Chondrocyte (in vitro differentiated cells): Measurements from ENCODE around the gene WDR59. TPM values are rescaled to one million over a fixed set of nuclear protein-coding genes. Genes with fewer than 3 reads are reported as not detected.

Experiments used
- DNase-seq: peaks from one replicate; pipeline ENCODE4 v3.0.0; 2021; ENCODE audit warnings: mixed read lengths, low spot score
- H3K27ac Mint-ChIP-seq: one replicate; pipeline ENCODE4 v1.8.0; 2021; ENCODE audit warnings: mild to moderate bottlenecking, moderate library complexity, mixed read lengths; ENCODE audit not compliant: unreplicated experiment
- H3K27me3 Mint-ChIP-seq: 2 replicates; pipeline ENCODE4 v1.8.0; 2021; ENCODE audit warnings: low read depth, mixed read lengths
- H3K36me3 Mint-ChIP-seq: 2 replicates; pipeline ENCODE4 v1.8.0; 2021; ENCODE audit warnings: low read depth, mixed read lengths
- H3K4me1 Mint-ChIP-seq: 2 replicates; pipeline ENCODE4 v1.8.0; 2021; ENCODE audit warnings: low read depth, mild to moderate bottlenecking, mixed read lengths
- H3K4me3 Mint-ChIP-seq: one replicate; pipeline ENCODE4 v1.8.0; 2021; ENCODE audit warnings: mild to moderate bottlenecking, moderate library complexity, mixed read lengths; ENCODE audit not compliant: unreplicated experiment
- H3K9me3 Mint-ChIP-seq: 2 replicates; pipeline ENCODE4 v1.8.0; 2021; ENCODE audit warnings: low read depth, mixed read lengths
- CTCF ChIP-seq: fragments of 200-600 bp; sonication (generic); IDR thresholded peaks from 2 replicates; pipeline ENCODE4 v1.5.0; 2021; ENCODE audit warnings: antibody characterized with exemption, mild to moderate bottlenecking, moderate library complexity
- total RNA-seq: library from RNA; stranded (reverse); gene quantifications from 3 replicates; pipeline ENCODE4 v1.2.1, GENCODE V29; 2021

Gene WDR59
- total RNA-seq, 1 donor from 2014 or later = 36.8 TPM

DNA sequence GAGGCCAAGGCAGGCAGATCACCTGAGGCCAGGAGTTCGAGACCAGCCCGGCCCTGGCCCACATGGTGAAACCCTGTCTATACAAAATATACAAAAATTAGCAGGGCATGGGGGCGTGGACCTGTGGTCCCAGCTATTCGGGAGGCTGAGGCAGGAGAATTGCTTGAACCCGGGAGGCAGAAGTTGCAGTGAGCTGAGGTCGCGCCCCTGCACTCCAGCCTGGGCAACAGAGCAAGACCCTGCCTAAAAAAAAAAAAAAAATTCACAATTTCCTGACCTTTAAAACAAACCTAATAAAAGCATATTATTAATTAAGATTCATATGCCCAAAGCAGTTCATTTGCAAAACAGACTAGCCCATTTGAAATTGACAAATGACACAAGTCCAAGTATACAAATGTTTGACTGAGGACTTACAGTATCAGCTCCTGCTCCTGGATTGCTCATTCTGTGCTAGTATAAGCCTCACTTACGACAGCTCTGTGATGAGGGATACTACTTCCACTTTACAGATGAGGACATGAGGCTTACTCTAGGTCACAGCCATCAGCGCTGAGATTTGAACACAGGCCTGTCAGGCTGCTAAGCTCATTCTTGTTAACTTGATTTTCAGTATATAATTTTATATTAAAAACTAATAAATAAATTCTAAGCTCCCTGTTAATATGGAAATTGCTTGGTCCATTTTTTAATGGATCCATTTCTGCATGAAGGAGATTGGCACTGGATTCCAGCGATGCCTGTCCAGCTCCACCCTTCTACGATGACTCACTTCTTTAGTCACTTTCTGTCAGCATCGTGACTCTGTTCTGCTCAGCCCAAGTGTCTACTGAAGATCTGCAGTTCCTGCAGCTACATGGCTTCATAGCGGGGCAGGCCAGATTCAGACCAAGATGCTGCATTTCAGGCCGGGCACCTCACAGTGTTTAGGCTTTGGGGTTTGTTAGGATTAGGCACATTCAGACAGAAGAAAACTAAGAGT, 88.2 kb downstream of the WDR59 start:
- no peak for DNase-seq
- no peak for TF ChIP-seq CTCF
- H3K9me3 Mint-ChIP-seq = no peaks in the 10 kb centered on the region

GRCh38 chr16:74893541-74893940, 91.4 kb downstream of the WDR59 start:
- no peak for TF ChIP-seq CTCF
- DNase-seq = no peak
- Mint-ChIP-seq H3K4me1 (peaks cover 6% of the 10 kb centered on the region), H3K9me3 (no peaks in the 10 kb centered on the region), H3K27ac (no peak overlapping the region), H3K4me3 (no peak overlapping the region), H3K36me3 (peaks cover 30% of the 10 kb centered on the region), H3K27me3 (no peaks in the 10 kb centered on the region)

More for the DNA sequence above, 88.2 kb downstream of the WDR59 start:
- H3K36me3 Mint-ChIP-seq = peaks cover 16% of the 10 kb centered on the region
- no peaks in the 10 kb centered on the region for H3K27me3 Mint-ChIP-seq
- H3K4me1 Mint-ChIP-seq = peaks cover 13% of the 10 kb centered on the region
- H3K4me3 Mint-ChIP-seq = no peak overlapping the region
- H3K27ac Mint-ChIP-seq = peak overlapping the region; percentile 57

- Mint-ChIP-seq H3K36me3 (peaks cover 34% of the 10 kb centered on the region), H3K4me3 (no peak overlapping the region), H3K27ac (no peak overlapping the region), H3K27me3 (no peaks in the 10 kb centered on the region), H3K9me3 (no peaks in the 10 kb centered on the region), H3K4me1 (peaks cover 6% of the 10 kb centered on the region)
- TF ChIP-seq CTCF = no peak
- DNase-seq = no peak
Measured at GRCh38 chr16:74892574-74893461, 92.1 kb downstream of the WDR59 start.

DNA sequence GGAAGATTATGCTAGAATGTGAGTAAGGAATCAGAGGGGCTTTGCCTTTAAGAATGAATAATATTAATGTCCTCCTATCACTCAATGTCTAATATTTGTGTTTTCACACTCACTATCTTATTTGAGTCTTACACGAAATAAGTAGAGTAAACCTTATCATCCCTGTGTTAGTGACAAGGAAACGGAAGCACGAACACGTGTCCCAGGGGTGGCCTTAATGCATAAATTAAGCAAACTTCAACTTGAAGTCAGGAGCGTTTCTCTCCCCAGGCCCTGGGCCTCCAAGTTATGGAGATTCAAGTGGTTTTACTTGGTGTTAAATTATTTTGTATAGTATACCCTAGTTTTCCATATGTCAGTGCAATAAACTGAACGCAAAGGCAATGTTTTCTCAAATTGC, 96.0 kb downstream of the WDR59 start:
- Mint-ChIP-seq H3K9me3 (no peaks in the 10 kb centered on the region), H3K4me1 (no peaks in the 10 kb centered on the region), H3K27ac (no peak overlapping the region)

More for the DNA sequence above, 96.0 kb downstream of the WDR59 start:
- H3K36me3 Mint-ChIP-seq = peaks cover 53% of the 10 kb centered on the region
- no peak for TF ChIP-seq CTCF
- H3K4me3 Mint-ChIP-seq = no peak overlapping the region
- no peaks in the 10 kb centered on the region for H3K27me3 Mint-ChIP-seq
- DNase-seq = no peak
